Measurements from ENCODE around the gene NFE2L3. TPM values are rescaled to one million over a fixed set of nuclear protein-coding genes. Genes with fewer than 3 reads are reported as not detected.
"Not testable (repeated sequence)": the region's sequence is repeated elsewhere in the genome, so short reads cannot be mapped to it uniquely, and the experiment has no call there.

The NFE2L3 gene
- 3.8 TPM for total RNA-seq

- DNase-seq (ENCODE audit: low spot score) (peak; percentile 80), ATAC-seq (peak; percentile 89)
- intact Hi-C loops (cut with DNase I): no loop called here
Measured at GRCh38 chr7:26151953-26152781, at the start of gene NFE2L3. TSS of gene NFE2L3 (plus strand) at chr7:26152198. CDS start at chr7:26152499, 301 bp downstream.

- no peak for DNase-seq (ENCODE audit: low spot score)
- ATAC-seq: no peak
- intact Hi-C loops (cut with DNase I): no loop called here
Measured at GRCh38 chr7:26103596-26103995, 48.4 kb upstream of the NFE2L3 start.

- intact Hi-C loops (cut with DNase I): no loop called here
- DNase-seq (ENCODE audit: low spot score) (no peak), ATAC-seq (no peak)
Measured at GRCh38 chr7:26105236-26105635, 46.8 kb upstream of the NFE2L3 start.

GRCh38 chr7:26105931-26106330, 46.1 kb upstream of the NFE2L3 start:
- intact Hi-C loops (cut with DNase I): no loop called here
- ATAC-seq (no peak), DNase-seq (ENCODE audit: low spot score) (no peak)

GRCh38 chr7:26112203-26112740, 39.7 kb upstream of the NFE2L3 start:
- ATAC-seq: no peak
- no peak for DNase-seq (ENCODE audit: low spot score)
- intact Hi-C loops (cut with DNase I): no loop called here

- ATAC-seq (no peak), DNase-seq (ENCODE audit: low spot score) (no peak)
- intact Hi-C loops (cut with DNase I): no loop called here
Measured at GRCh38 chr7:26115650-26116049, 36.3 kb upstream of the NFE2L3 start.

- DNase-seq (ENCODE audit: low spot score) (no peak), ATAC-seq (no peak)
- intact Hi-C loops (cut with DNase I): no loop called here
Measured at GRCh38 chr7:26117142-26117807, 34.7 kb upstream of the NFE2L3 start.

- intact Hi-C loops (cut with DNase I): no loop called here
- DNase-seq (ENCODE audit: low spot score): no peak
- no peak for ATAC-seq
Measured at GRCh38 chr7:26117970-26118369, 34.0 kb upstream of the NFE2L3 start.

GRCh38 chr7:26122745-26123144, 29.3 kb upstream of the NFE2L3 start:
- DNase-seq (ENCODE audit: low spot score): no peak
- no peak for ATAC-seq
- intact Hi-C loops (cut with DNase I): no loop called here

GRCh38 chr7:26124775-26125174, 27.2 kb upstream of the NFE2L3 start:
- intact Hi-C loops (cut with DNase I); DNase-seq (ENCODE audit: low spot score): not testable (repeated sequence)

GRCh38 chr7:26127411-26127810, 24.6 kb upstream of the NFE2L3 start:
- intact Hi-C loops (cut with DNase I): no loop called here
- ATAC-seq: no peak
- no peak for DNase-seq (ENCODE audit: low spot score)

More at GRCh38 chr7:26124775-26125174, 27.2 kb upstream of the NFE2L3 start:
- ATAC-seq: not testable (repeated sequence)

- no peak for ATAC-seq
- intact Hi-C loops (cut with DNase I): loop anchor here (10.0 kb wide), 1 partner anchor 344 kb away; no protein-coding TSS in a partner anchor
- no peak for DNase-seq (ENCODE audit: low spot score)
Measured at GRCh38 chr7:26131056-26131589, 20.9 kb upstream of the NFE2L3 start.

GRCh38 chr7:26135076-26135475, 16.9 kb upstream of the NFE2L3 start:
- DNase-seq (ENCODE audit: low spot score) (no peak), ATAC-seq (no peak)
- intact Hi-C loops (cut with DNase I): loop anchor here (10.0 kb wide), 1 partner anchor 340 kb away; no protein-coding TSS in a partner anchor

GRCh38 chr7:26135551-26135950, 16.4 kb upstream of the NFE2L3 start:
- ATAC-seq (no peak), DNase-seq (ENCODE audit: low spot score) (no peak)
- intact Hi-C loops (cut with DNase I): loop anchor here (10.0 kb wide), 1 partner anchor 339 kb away; no protein-coding TSS in a partner anchor

- no peak for ATAC-seq
- DNase-seq (ENCODE audit: low spot score): no peak
Measured at GRCh38 chr7:26136831-26137230, 15.2 kb upstream of the NFE2L3 start.

GRCh38 chr7:26140380-26140779, 11.6 kb upstream of the NFE2L3 start:
- ATAC-seq: no peak
- no peak for DNase-seq (ENCODE audit: low spot score)
- intact Hi-C loops (cut with DNase I): no loop called here

More at GRCh38 chr7:26136831-26137230, 15.2 kb upstream of the NFE2L3 start:
- intact Hi-C loops (cut with DNase I): loop anchor here (10.0 kb wide), 1 partner anchor 338 kb away; no protein-coding TSS in a partner anchor

- intact Hi-C loops (cut with DNase I): no loop called here
Measured at GRCh38 chr7:26141077-26141476, 10.9 kb upstream of the NFE2L3 start.

GRCh38 chr7:26143298-26144048, 8.5 kb upstream of the NFE2L3 start:
- no peak for DNase-seq (ENCODE audit: low spot score)
- no peak for ATAC-seq
- intact Hi-C loops (cut with DNase I): no loop called here

More at GRCh38 chr7:26141077-26141476, 10.9 kb upstream of the NFE2L3 start:
- ATAC-seq (peak; percentile 78), DNase-seq (ENCODE audit: low spot score) (no peak)

Data from sciatic nerve (tissue), 2 donors.